Esophagus muscularis mucosa (tissue), 3 donors: ENCODE data around the gene RAX.

Experiments used
- EP300 ChIP-seq: sonication (generic); formaldehyde crosslinking; IDR thresholded peaks from one replicate; pipeline ENCODE4 v1.6.1; 2017; ENCODE audit warnings: antibody characterized with exemption
- TF ChIP-seq, protein P1 (sequence below), 3 experiments: fragments of 200-600 bp in 2 of 3; fragments of 450-650 bp in 1 of 3; sonication (generic) in 2 of 3; IDR thresholded peaks; one replicate each; pipeline ENCODE4 v1.5.1; 2017 to 2019; ENCODE audit warnings: antibody characterized with exemption in 3 of 3, mild to moderate bottlenecking in 2 of 3, moderate library complexity in 1 of 3

DNA sequence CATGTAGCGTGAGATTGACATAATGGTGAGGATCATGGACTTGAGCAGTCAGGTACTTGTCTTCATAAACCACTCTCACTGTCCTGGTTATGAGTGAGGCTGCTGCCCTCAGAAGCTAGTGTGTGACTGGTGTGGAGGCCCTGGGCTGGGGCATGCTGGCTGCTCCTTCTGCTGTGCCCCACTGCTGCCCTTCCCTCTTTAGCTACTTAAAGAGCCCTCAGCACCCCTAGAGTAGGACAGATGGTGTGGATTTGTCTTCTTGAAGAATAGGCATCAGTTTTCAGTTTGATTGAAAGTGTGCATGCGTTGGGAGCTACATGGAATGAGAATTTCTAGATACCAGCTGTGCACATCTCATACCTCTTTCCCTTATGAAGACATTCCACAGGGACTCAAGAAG lies 29.8 kb upstream of the RAX start:
- TF ChIP-seq, protein P1, sequence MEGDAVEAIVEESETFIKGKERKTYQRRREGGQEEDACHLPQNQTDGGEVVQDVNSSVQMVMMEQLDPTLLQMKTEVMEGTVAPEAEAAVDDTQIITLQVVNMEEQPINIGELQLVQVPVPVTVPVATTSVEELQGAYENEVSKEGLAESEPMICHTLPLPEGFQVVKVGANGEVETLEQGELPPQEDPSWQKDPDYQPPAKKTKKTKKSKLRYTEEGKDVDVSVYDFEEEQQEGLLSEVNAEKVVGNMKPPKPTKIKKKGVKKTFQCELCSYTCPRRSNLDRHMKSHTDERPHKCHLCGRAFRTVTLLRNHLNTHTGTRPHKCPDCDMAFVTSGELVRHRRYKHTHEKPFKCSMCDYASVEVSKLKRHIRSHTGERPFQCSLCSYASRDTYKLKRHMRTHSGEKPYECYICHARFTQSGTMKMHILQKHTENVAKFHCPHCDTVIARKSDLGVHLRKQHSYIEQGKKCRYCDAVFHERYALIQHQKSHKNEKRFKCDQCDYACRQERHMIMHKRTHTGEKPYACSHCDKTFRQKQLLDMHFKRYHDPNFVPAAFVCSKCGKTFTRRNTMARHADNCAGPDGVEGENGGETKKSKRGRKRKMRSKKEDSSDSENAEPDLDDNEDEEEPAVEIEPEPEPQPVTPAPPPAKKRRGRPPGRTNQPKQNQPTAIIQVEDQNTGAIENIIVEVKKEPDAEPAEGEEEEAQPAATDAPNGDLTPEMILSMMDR (IDR thresholded peaks at IDR 0.05), result no peak
- no peak for TF ChIP-seq EP300
